Mesendoderm (in vitro differentiated cells): ENCODE measurements around the gene RXRG.

ENCODE experiments used
- DNase-seq: peaks from one replicate; pipeline ENCODE4 v3.0.0; 2013
- H2AK5ac ChIP-seq: 2 replicates; pipeline ENCODE4 v1.6.1; 2013; ENCODE audit warnings: low read length, inconsistent platforms
- H2BK120ac ChIP-seq: 2 replicates; pipeline ENCODE4 v1.6.1; 2013; ENCODE audit warnings: low read depth, mild to moderate bottlenecking, low read length, moderate library complexity, mixed read lengths
- H2BK15ac ChIP-seq: replicated peaks from 2 replicates; pipeline ENCODE4 v1.6.1; 2013; ENCODE audit warnings: low read depth, mild to moderate bottlenecking, moderate library complexity
- H2BK5ac ChIP-seq: 2 replicates; pipeline ENCODE4 v1.6.1; 2013; ENCODE audit warnings: low read length, inconsistent platforms
- H3K18ac ChIP-seq: 2 replicates; pipeline ENCODE4 v1.6.1; 2013; ENCODE audit warnings: mild to moderate bottlenecking, low read length, mixed read lengths
- H3K23ac ChIP-seq: one replicate; pipeline ENCODE4 v1.6.1; 2013; ENCODE audit warnings: low read length
- H3K27ac ChIP-seq: 2 replicates; pipeline ENCODE4 v1.5.1; 2013; ENCODE audit warnings: low read depth, mild to moderate bottlenecking, inconsistent platforms, low read length, moderate library complexity
- H3K27me3 ChIP-seq: 2 replicates; pipeline ENCODE4 v1.6.1; 2013; ENCODE audit warnings: low read length, control low read depth, mild to moderate bottlenecking, inconsistent platforms; ENCODE audit not compliant: insufficient read depth, poor library complexity
- H3K36me3 ChIP-seq: 2 replicates; pipeline ENCODE4 v1.6.1; 2013; ENCODE audit warnings: low read length, inconsistent platforms; ENCODE audit not compliant: control insufficient read depth, insufficient read depth
- H3K4ac ChIP-seq: one replicate; pipeline ENCODE4 v1.6.1; 2013; ENCODE audit warnings: low read depth, mild to moderate bottlenecking, low read length, moderate library complexity
- H3K4me1 ChIP-seq: 2 replicates; pipeline ENCODE4 v1.6.1; 2013; ENCODE audit warnings: low read depth, low read length, inconsistent platforms; ENCODE audit not compliant: control insufficient read depth
- H3K4me2 ChIP-seq: 2 replicates; pipeline ENCODE4 v1.6.1; 2013; ENCODE audit warnings: low read length
- H3K4me3 ChIP-seq: 2 replicates; pipeline ENCODE4 v1.5.1; 2013; ENCODE audit warnings: mild to moderate bottlenecking, low read length
- H3K56ac ChIP-seq: one replicate; pipeline ENCODE4 v1.6.1; 2013; ENCODE audit warnings: low read length
- H3K79me1 ChIP-seq: 2 replicates; pipeline ENCODE4 v1.6.1; 2013; ENCODE audit warnings: low read length, inconsistent platforms
- H3K79me2 ChIP-seq: 2 replicates; pipeline ENCODE4 v1.6.1; 2013; ENCODE audit warnings: mild to moderate bottlenecking, low read length; ENCODE audit not compliant: control insufficient read depth, insufficient read depth
- H3K9ac ChIP-seq: 2 replicates; pipeline ENCODE4 v1.6.1; 2013; ENCODE audit warnings: low read length, inconsistent platforms
- H4K5ac ChIP-seq: one replicate; pipeline ENCODE4 v1.6.1; 2013; ENCODE audit warnings: low read length
- H4K8ac ChIP-seq: one replicate; pipeline ENCODE4 v1.6.1; 2013; ENCODE audit warnings: low read depth, mild to moderate bottlenecking, control low read depth, low read length, moderate library complexity
- WGBS: extraction: QIAGEN DNeasy Blood & Tissue Kit; methylation state at CpG from one replicate; pipeline ENCODE4 v1.1.7; 2013; ENCODE audit warnings: low lambda C conversion rate, missing lambda C conversion rate; ENCODE audit not compliant: insufficient coverage; ENCODE audit errors: extremely low coverage; 5-methylcytosine and 5-hydroxymethylcytosine counted together

The RXRG gene

GRCh38 chr1:165356876-165357275 lies 88.0 kb downstream of the RXRG start:
- DNase-seq, result peak; percentile 55
- H3K56ac ChIP-seq, result peak overlapping the region; percentile 61
- no peak overlapping the region for H2BK5ac ChIP-seq
- H3K27ac ChIP-seq, result no peak overlapping the region
- H2BK120ac ChIP-seq, result no peak overlapping the region
- H3K4me2 ChIP-seq, result peak overlapping the region; percentile 57
- H2AK5ac ChIP-seq, result no peak overlapping the region
- no peak overlapping the region for H4K5ac ChIP-seq
- no peaks in the 10 kb centered on the region for H3K36me3 ChIP-seq
- no peaks in the 10 kb centered on the region for H3K4me1 ChIP-seq
- H3K79me1 ChIP-seq, result no peaks in the 10 kb centered on the region
- H3K4me3 ChIP-seq, result no peak overlapping the region
- H2BK15ac ChIP-seq, result no peak overlapping the region
- H3K4ac ChIP-seq, result no peak overlapping the region
- no peaks in the 10 kb centered on the region for H3K79me2 ChIP-seq
- H4K8ac ChIP-seq, result no peak overlapping the region
- no CpG with 5 or more reads among the region's 25 CpGs for WGBS
- H3K23ac ChIP-seq, result no peak overlapping the region
- no peak overlapping the region for H3K18ac ChIP-seq
- H3K9ac ChIP-seq, result no peak overlapping the region
- peaks cover 54% of the 10 kb centered on the region for H3K27me3 ChIP-seq

GRCh38 chr1:165355977-165356811 lies 88.7 kb downstream of the RXRG start, which contains the start of gene LMX1A:
LMX1A (minus strand) TSS chr1:165356715; CDS start chr1:165355559, 1,156 bp downstream.
- no peaks in the 10 kb centered on the region for H3K79me2 ChIP-seq
- no peak within 1 kb of the TSS for H2BK15ac ChIP-seq
- no peak within 1 kb of the TSS for H4K8ac ChIP-seq
- no peak within 1 kb of the TSS for H2BK120ac ChIP-seq
- H3K27me3 ChIP-seq, result peaks cover 61% of the 10 kb centered on the region
- no peaks in the 10 kb centered on the region for H3K36me3 ChIP-seq
- no peak within 1 kb of the TSS for H2AK5ac ChIP-seq
- H2BK5ac ChIP-seq, result no peak within 1 kb of the TSS
- H3K4ac ChIP-seq, result no peak within 1 kb of the TSS
- H3K56ac ChIP-seq, result peak within 1 kb of the TSS; percentile 62
- no peaks in the 10 kb centered on the region for H3K79me1 ChIP-seq
- no peak within 1 kb of the TSS for H3K23ac ChIP-seq
- peak within 1 kb of the TSS; percentile 49 for H3K9ac ChIP-seq
- H3K4me1 ChIP-seq, result no peaks in the 10 kb centered on the region
- H4K5ac ChIP-seq, result no peak within 1 kb of the TSS
- DNase-seq, result peak; percentile 71
- no peak within 1 kb of the TSS for H3K18ac ChIP-seq
- peak within 1 kb of the TSS; percentile 88 for H3K4me2 ChIP-seq
- no peak within 1 kb of the TSS for H3K27ac ChIP-seq
- no CpG with 5 or more reads among the region's 88 CpGs for WGBS
- H3K4me3 ChIP-seq, result peak within 1 kb of the TSS; percentile 41

- Histone ChIP-seq H3K23ac (peak overlapping the region; percentile 29), H3K18ac (no peak overlapping the region), H3K79me2 (no peaks in the 10 kb centered on the region), H3K79me1 (no peaks in the 10 kb centered on the region), H2BK5ac (no peak overlapping the region), H3K9ac (peak overlapping the region; percentile 34), H2AK5ac (no peak overlapping the region), H3K4me2 (peak overlapping the region; percentile 88), H2BK15ac (no peak overlapping the region), H3K27me3 (peaks cover 66% of the 10 kb centered on the region), H2BK120ac (no peak overlapping the region), H3K36me3 (no peaks in the 10 kb centered on the region), H3K4me3 (peak overlapping the region; percentile 41), H3K4me1 (no peaks in the 10 kb centered on the region), H3K56ac (peak overlapping the region; percentile 62), H4K8ac (no peak overlapping the region), H3K27ac (no peak overlapping the region), H3K4ac (no peak overlapping the region), H4K5ac (no peak overlapping the region)
- WGBS, result no CpG with 5 or more reads among the region's 53 CpGs
- peak; percentile 50 for DNase-seq
These were observed 89.6 kb downstream of the RXRG start for GRCh38 chr1:165355139-165355976.

GRCh38 chr1:165354739-165355138 lies 90.2 kb downstream of the RXRG start:
- Histone ChIP-seq H2AK5ac (no peak overlapping the region), H2BK15ac (no peak overlapping the region), H3K4ac (no peak overlapping the region), H3K4me2 (peak overlapping the region; percentile 88), H3K56ac (peak overlapping the region; percentile 18), H3K36me3 (no peaks in the 10 kb centered on the region), H3K23ac (no peak overlapping the region), H4K8ac (no peak overlapping the region), H3K79me2 (no peaks in the 10 kb centered on the region), H3K4me1 (no peaks in the 10 kb centered on the region), H3K4me3 (peak overlapping the region; percentile 5), H3K27me3 (peaks cover 66% of the 10 kb centered on the region), H2BK120ac (no peak overlapping the region), H3K79me1 (no peaks in the 10 kb centered on the region), H3K18ac (no peak overlapping the region), H4K5ac (no peak overlapping the region), H3K27ac (no peak overlapping the region), H3K9ac (no peak overlapping the region), H2BK5ac (no peak overlapping the region)
- peak; percentile 38 for DNase-seq
- WGBS, result no CpG with 5 or more reads among the region's 22 CpGs

GRCh38 chr1:165353731-165354671 lies 90.9 kb downstream of the RXRG start:
- Histone ChIP-seq H3K23ac (no peak overlapping the region), H3K4ac (no peak overlapping the region), H3K4me3 (peak overlapping the region; percentile 11), H4K8ac (no peak overlapping the region), H3K36me3 (no peaks in the 10 kb centered on the region), H4K5ac (no peak overlapping the region), H3K56ac (peak overlapping the region; percentile 26), H3K27ac (no peak overlapping the region), H2AK5ac (no peak overlapping the region), H3K4me2 (peak overlapping the region; percentile 33), H3K79me1 (no peaks in the 10 kb centered on the region), H2BK120ac (no peak overlapping the region), H3K9ac (no peak overlapping the region), H2BK15ac (no peak overlapping the region), H3K79me2 (no peaks in the 10 kb centered on the region), H3K4me1 (no peaks in the 10 kb centered on the region), H3K27me3 (peaks cover 66% of the 10 kb centered on the region), H3K18ac (no peak overlapping the region), H2BK5ac (no peak overlapping the region)
- no CpG with 5 or more reads among the region's 52 CpGs for WGBS
- DNase-seq, result peak; percentile 56
